GM12878 (cell line): ENCODE measurements around the gene GZMA.

Experiments used
- CHD2 ChIP-seq: IDR thresholded peaks from 2 replicates; pipeline ENCODE4 v1.6.1; 2011; ENCODE audit warnings: low read depth, low read length, improper control_type of control experiment, borderline replicate concordance
- CREM ChIP-seq: IDR thresholded peaks from 2 replicates; pipeline ENCODE4 v1.6.1; 2014; ENCODE audit warnings: antibody characterized with exemption, low read depth
- TF ChIP-seq, protein P1 (sequence below), 3 experiments: IDR thresholded peaks in 2 of 3; conservative IDR thresholded peaks in 1 of 3; 2 replicates each; pipeline ENCODE4 v1.5.1; 2011; ENCODE audit warnings: low read depth in 3 of 3, low read length in 3 of 3, mild to moderate bottlenecking in 3 of 3, control low read depth in 2 of 3, moderate library complexity in 2 of 3, inconsistent platforms in 1 of 3, mixed read lengths in 1 of 3; ENCODE audit not compliant: control insufficient read depth in 2 of 3, insufficient read depth in 1 of 3; ENCODE audit errors: extremely low read depth in 1 of 3

DNA sequence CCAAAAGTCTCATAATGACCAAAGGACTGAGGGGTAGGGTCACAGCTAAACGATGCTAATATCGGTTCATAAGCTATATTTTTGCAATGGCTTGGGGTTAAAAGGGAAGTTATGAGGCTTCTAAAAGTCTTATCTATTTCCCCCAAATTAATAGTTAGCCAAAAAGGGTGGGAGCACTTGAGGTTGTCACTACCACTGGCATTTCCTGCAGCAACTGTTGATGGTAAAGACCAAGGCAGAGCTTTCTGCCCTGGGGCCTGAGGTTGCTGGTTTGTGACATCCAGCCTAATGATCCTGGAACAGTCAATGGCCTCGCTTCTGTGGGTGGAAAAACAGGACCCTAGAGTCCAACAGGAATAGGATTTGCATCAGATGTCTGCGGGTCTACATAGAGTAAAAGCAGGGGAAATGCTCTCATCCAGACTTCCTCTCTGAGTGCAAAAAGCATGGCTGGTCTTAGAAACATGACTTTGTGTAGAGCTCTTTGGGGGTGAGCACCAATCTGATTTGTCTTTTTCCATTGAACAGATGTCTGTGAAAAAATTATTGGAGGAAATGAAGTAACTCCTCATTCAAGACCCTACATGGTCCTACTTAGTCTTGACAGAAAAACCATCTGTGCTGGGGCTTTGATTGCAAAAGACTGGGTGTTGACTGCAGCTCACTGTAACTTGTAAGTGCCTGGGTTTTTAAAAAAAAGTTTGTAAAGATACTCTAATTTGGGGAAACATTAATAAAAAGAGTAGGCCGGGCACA lies 2.7 kb downstream of the GZMA start:
- TF ChIP-seq, protein P1, sequence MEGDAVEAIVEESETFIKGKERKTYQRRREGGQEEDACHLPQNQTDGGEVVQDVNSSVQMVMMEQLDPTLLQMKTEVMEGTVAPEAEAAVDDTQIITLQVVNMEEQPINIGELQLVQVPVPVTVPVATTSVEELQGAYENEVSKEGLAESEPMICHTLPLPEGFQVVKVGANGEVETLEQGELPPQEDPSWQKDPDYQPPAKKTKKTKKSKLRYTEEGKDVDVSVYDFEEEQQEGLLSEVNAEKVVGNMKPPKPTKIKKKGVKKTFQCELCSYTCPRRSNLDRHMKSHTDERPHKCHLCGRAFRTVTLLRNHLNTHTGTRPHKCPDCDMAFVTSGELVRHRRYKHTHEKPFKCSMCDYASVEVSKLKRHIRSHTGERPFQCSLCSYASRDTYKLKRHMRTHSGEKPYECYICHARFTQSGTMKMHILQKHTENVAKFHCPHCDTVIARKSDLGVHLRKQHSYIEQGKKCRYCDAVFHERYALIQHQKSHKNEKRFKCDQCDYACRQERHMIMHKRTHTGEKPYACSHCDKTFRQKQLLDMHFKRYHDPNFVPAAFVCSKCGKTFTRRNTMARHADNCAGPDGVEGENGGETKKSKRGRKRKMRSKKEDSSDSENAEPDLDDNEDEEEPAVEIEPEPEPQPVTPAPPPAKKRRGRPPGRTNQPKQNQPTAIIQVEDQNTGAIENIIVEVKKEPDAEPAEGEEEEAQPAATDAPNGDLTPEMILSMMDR (IDR thresholded peaks at IDR 0.05 in 2 of 3, conservative IDR thresholded peaks at IDR 0.05 in 1 of 3; ENCODE audit: control insufficient read depth in 2 of 3, extremely low read depth in 1 of 3, insufficient read depth in 1 of 3, low read depth in 3 of 3, low read length in 3 of 3), result no peak
- TF ChIP-seq CREM (no peak), CHD2 (no peak)
